GM13976 (cell line): ENCODE measurements around the gene PNKP.
A peak's percentile ranks its signal among the peaks of the same experiment; 100 is the strongest.

ENCODE experiments used
- DNase-seq: peaks from one replicate; pipeline ENCODE4 v3.0.0; 2012; ENCODE audit warnings: low spot score
- in situ Hi-C: fragments of 300-500 bp; cut with MboI; formaldehyde crosslinking; loops from one replicate; pipeline ENCODE4 v1.12.0; 2022; ENCODE audit warnings: low sequenced_read_pairs, mixed read lengths, inconsistent platforms; ENCODE audit not compliant: unreplicated experiment
- TF ChIP-seq, protein P1 (sequence below): IDR thresholded peaks from 2 replicates; pipeline ENCODE4 v1.5.1; 2012; ENCODE audit warnings: borderline replicate concordance, mild to moderate bottlenecking; ENCODE audit not compliant: insufficient read depth; ENCODE audit errors: extremely low read depth, missing control alignments, control extremely low read depth

PNKP gene

DNA sequence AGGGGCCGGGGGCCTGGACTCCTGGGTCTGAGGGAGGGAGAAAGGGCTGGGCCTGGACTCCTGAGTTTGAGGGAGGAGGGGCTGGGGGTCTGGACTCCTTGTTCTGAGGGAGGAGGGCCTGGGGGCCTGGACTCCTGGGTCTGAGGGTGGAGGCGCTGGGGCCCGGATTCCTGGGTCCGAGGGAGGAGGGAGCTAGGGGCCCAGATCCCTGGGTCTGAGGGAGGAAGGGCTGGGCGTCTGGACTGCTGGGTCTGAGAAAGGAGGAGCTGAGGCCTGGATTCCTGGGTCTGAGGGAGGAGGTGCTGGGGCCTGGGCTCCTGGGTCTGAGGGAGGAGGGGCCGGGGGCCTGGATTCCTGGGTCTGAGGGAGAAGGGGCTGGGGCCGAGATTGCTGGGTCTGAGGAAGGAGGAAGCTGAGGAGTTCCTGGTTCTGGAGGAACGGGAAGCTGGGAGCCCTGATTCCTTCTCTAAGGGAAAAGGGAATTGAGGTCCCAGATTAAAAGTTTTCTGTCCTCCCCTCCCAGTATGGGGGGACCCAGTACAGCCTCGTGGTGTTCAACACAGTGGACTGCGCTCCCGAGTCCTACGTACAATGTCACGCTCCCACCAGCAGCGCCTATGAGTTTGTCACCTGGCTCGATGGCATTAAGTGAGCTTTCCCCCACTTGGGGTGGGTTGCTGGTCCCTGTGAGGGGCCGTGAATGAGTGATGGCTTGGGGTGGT lies 48.6 kb downstream of the PNKP start:
- TF ChIP-seq, protein P1, sequence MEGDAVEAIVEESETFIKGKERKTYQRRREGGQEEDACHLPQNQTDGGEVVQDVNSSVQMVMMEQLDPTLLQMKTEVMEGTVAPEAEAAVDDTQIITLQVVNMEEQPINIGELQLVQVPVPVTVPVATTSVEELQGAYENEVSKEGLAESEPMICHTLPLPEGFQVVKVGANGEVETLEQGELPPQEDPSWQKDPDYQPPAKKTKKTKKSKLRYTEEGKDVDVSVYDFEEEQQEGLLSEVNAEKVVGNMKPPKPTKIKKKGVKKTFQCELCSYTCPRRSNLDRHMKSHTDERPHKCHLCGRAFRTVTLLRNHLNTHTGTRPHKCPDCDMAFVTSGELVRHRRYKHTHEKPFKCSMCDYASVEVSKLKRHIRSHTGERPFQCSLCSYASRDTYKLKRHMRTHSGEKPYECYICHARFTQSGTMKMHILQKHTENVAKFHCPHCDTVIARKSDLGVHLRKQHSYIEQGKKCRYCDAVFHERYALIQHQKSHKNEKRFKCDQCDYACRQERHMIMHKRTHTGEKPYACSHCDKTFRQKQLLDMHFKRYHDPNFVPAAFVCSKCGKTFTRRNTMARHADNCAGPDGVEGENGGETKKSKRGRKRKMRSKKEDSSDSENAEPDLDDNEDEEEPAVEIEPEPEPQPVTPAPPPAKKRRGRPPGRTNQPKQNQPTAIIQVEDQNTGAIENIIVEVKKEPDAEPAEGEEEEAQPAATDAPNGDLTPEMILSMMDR = no peak
- no peak for DNase-seq
- in situ Hi-C loops = no loop called here

DNA sequence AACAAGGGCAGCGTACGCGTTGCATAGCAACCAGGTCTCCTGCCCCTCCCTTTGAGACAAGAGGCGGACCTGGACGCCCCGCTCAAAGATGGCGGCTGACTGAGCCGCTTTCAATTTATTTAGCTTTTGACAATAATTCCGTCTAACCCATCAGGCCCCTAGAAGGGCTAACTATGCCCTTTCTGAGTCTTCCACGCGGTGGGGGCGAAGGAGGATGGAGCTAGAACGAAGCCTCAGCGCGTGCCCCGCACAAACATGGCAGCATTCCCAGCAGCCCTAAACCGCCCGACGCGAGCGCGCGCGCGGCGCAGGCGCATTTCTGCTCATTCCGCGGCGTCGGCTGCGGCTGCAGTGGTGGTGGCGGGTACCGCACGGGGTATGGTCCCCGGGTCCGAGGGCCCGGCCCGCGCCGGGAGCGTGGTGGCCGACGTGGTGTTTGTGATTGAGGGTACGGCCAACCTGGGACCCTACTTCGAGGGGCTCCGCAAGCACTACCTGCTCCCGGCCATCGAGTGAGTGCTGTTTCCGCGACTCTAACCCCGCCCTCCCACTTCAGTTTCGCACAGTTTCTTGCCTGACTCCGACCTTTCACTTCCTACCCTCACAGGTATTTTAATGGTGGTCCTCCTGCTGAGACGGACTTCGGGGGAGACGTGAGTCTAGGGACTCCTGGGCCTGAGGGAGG lies 49.3 kb downstream of the PNKP start, which contains the start of gene MED25:
TSS of gene MED25 (plus strand) at position 326 of the 685 bp plus-strand sequence. CDS start at position 379, 53 bp downstream.
- peak; percentile 93 for DNase-seq
- TF ChIP-seq, protein P1 = no peak
- in situ Hi-C loops = no loop called here

DNA sequence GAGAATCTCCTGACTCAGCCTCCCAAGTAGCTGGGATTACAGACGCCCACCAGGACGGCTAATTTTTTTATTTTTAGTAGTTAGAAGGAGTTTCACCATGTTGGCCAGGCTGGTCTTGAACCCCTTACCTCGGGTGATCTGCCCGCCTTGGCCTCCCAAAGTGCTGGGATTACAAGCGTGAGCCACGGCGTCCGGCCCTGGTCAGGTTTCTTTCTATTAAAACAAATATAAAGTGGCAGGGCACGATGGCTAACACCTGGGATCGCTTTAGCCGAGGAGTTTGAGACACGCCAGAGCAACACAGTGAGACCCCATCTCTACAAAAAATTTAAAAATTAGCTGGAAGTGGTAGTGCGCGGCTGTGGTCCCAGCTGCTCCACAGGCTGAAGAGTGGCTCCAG lies 50.8 kb downstream of the PNKP start:
- TF ChIP-seq, protein P1 = no peak
- in situ Hi-C loops = no loop called here
- DNase-seq = no peak

DNA sequence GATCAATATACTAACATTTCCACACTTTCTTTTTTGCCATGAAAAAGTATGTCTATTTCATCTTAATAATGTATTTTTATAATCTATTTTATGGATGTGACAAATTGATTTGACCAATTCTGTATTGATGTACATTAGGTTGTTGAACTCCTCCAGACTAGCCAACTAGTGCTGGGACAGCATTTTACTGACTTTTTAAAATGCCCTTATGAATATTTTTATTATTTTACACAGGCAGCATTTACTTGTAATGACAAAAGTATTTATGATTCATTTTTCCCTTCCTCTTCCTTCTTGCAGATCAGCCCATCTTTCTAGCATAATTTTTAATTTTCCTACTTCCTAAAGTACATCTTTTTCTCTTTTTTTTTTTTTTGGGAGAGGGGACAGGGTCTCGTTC lies 53.4 kb downstream of the PNKP start:
- TF ChIP-seq, protein P1 = no peak
- DNase-seq = no peak
- in situ Hi-C loops = no loop called here

DNA sequence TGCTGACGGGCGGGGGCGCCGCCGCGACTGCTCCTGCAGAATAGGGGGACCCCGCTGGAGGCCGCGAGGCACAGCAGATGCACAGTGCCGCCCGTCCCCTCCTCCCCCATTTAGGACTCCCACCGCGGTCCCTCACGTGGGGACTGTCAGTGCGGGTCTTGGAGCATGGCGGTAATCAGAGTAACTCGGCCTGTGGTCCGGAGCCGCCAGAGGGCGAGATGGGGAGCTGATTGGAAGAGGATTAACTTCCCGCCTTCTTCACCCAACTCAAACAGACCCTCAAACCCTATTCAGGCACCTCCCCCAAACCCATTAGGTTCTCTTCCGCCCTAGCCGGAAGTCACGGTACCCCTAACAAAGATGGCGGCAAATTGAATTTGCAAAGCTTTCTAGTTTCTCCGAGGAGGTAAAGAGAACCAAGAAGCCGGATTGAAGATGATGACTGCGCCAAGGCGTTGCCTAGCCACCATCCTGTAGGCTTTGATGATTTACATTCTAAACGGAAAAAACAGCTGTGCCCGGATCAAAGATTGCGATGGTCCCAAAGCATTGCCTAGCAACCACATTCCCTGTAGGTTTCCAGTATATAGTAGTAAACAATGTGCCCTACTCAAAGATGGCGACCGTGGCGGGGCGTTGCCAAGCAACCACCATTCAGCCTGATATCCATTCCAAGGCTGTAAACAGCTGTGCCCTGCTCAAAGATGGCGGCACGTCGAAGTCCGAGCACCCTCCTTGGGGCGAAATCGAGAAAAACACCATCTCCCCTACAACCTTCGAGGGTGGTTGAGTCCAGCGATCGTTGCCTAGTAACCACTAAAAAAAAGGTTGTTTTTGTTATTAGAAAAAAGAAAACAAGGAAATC lies 54.1 kb downstream of the PNKP start, which contains the start of gene FUZ:
TSS of gene FUZ (minus strand) at position 296 of the 865 bp plus-strand sequence. CDS start at position 110, 186 bp downstream.
- TF ChIP-seq, protein P1 = no peak
- in situ Hi-C loops = no loop called here
- DNase-seq = peak; percentile 94

DNA sequence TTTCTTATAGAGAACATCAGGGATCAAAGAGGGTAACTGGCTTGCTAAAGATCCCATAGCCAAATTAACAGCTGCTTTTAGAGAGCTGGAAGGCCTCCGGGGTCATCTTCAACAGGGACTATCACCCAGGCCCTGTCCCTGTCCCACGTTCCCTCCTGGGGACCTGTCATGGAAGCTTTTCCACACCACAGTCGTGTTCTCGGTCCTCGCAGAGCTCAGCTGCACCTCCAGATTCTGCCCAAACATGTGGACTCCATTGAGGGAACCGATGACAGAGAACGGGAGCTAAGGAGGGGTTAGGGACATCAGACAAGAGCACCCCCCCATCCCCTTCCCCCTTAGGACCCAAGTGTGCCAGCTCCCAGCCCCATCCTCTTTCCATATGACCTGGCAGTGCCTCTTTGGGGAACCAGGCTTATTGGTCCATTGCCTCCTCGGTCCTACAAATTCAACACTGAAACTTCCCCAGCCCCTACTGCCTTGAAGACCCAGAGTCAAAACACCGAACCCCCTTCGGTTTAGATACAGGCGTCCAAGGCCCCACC lies 54.9 kb downstream of the PNKP start:
- TF ChIP-seq, protein P1 = no peak
- in situ Hi-C loops = no loop called here
- no peak for DNase-seq
